HepG2 (cell line): ENCODE measurements around the gene POU2F2. TPM values are rescaled to one million over a fixed set of nuclear protein-coding genes. Genes with fewer than 3 reads are reported as not detected.
A peak's percentile ranks its signal among the peaks of the same experiment; 100 is the strongest.

Experiments
- ARID4A ChIP-seq: sonication (generic); formaldehyde crosslinking; IDR thresholded peaks from 2 replicates; pipeline ENCODE4 v1.5.0; 2020; ENCODE audit warnings: mild to moderate bottlenecking, missing genetic modification reagents, borderline replicate concordance
- GATAD1 ChIP-seq: IDR thresholded peaks from 2 replicates; pipeline ENCODE4 v1.6.1; 2016; ENCODE audit warnings: missing genetic modification reagents, missing compliant biosample characterization
- GPBP1L1 ChIP-seq: sonication (generic); formaldehyde crosslinking; IDR thresholded peaks from 2 replicates; pipeline ENCODE4 v1.5.0; 2020; ENCODE audit warnings: mild to moderate bottlenecking, missing genetic modification reagents
- HNF4G ChIP-seq, 2 experiments: sonication (generic) in 1 of 2; formaldehyde crosslinking in 1 of 2; IDR thresholded peaks; 2 replicates each; pipeline versions ENCODE4 v1.4.0 to v1.6.1; 2011 to 2020; ENCODE audit warnings: borderline replicate concordance in 2 of 2, low read depth in 2 of 2, mild to moderate bottlenecking in 2 of 2, low read length in 1 of 2, missing genetic modification reagents in 1 of 2, moderate library complexity in 1 of 2
- MTF1 ChIP-seq: sonication (generic); formaldehyde crosslinking; IDR thresholded peaks from 2 replicates; pipeline ENCODE4 v1.5.0; 2020; ENCODE audit warnings: missing genetic modification reagents
- RXRB ChIP-seq: IDR thresholded peaks from 2 replicates; pipeline ENCODE4 v1.6.1; 2016; ENCODE audit warnings: borderline replicate concordance, missing genetic modification reagents, missing compliant biosample characterization
- SMYD3 ChIP-seq: sonication (generic); formaldehyde crosslinking; IDR thresholded peaks from 2 replicates; pipeline ENCODE4 v1.8.1; 2023; ENCODE audit warnings: mild to moderate bottlenecking, missing genetic modification reagents
- ZBTB38 ChIP-seq: sonication (generic); formaldehyde crosslinking; IDR thresholded peaks from 2 replicates; pipeline ENCODE4 v1.5.1; 2020; ENCODE audit warnings: mild to moderate bottlenecking, missing genetic modification reagents
- ZFP90 ChIP-seq: sonication (generic); formaldehyde crosslinking; IDR thresholded peaks from 2 replicates; pipeline ENCODE4 v1.8.0; 2022; ENCODE audit warnings: missing genetic modification reagents, mild to moderate bottlenecking, inconsistent platforms, borderline replicate concordance
- ZFP91 ChIP-seq: sonication (generic); formaldehyde crosslinking; IDR thresholded peaks from 2 replicates; pipeline ENCODE4 v1.9.0; 2022; ENCODE audit warnings: missing genetic modification reagents, mild to moderate bottlenecking, borderline replicate concordance
- ZNF431 ChIP-seq: sonication (generic); formaldehyde crosslinking; IDR thresholded peaks from 2 replicates; pipeline ENCODE4 v1.9.0; 2022; ENCODE audit warnings: missing genetic modification reagents, low read depth, mild to moderate bottlenecking, borderline replicate concordance
- ZNF503 ChIP-seq: sonication (generic); formaldehyde crosslinking; IDR thresholded peaks from 2 replicates; pipeline ENCODE4 v1.4.0; 2020; ENCODE audit warnings: missing genetic modification reagents
- ZNF770 ChIP-seq: sonication (generic); formaldehyde crosslinking; IDR thresholded peaks from 2 replicates; pipeline ENCODE4 v1.5.0; 2020; ENCODE audit warnings: mild to moderate bottlenecking, missing genetic modification reagents
- ZNF850 ChIP-seq: sonication (generic); formaldehyde crosslinking; conservative IDR thresholded peaks from 2 replicates; pipeline ENCODE4 v1.9.0; 2021; ENCODE audit warnings: mild to moderate bottlenecking, missing genetic modification reagents
- polyA plus RNA-seq, 8 experiments: library from polyadenylated mRNA; depleted of rRNA in 3 of 8; stranded (reverse) in 7 of 8; unstranded in 1 of 8; fragments of >200 nt; fragmentation: Illumina TruSeq in 4 of 8; extraction: Trizol in 4 of 8; gene quantifications; 2 replicates each; pipeline versions ENCODE4 v1.2.1 to v1.2.3, GENCODE V29; 2011 to 2016; ENCODE audit warnings: low read depth in 4 of 8, missing spikeins in 1 of 8, mixed read lengths in 1 of 8; ENCODE audit not compliant: insufficient read depth in 1 of 8
- total RNA-seq, 5 experiments: library from RNA; depleted of rRNA; stranded (reverse); fragments of >200 nt; fragmentation: Illumina TruSeq; extraction: Trizol; gene quantifications; 2 replicates each; pipeline ENCODE4 v1.2.3, GENCODE V29; 2016; ENCODE audit warnings: low read depth in 1 of 5

The POU2F2 gene
- total and polyA plus RNA-seq, 2 of the 13 experiments (the other 11 are each of a cell fraction or from before 2014, with no cell fraction given) = 0.09 to 0.17 TPM

- TF ChIP-seq ARID4A = no peak
- TF ChIP-seq GPBP1L1 (CRISPR knock-in tag) = no peak
- TF ChIP-seq ZFP90 (CRISPR knock-in tag) = peak; percentile 42; the same call in 1 of the 2 replicates
- no peak for TF ChIP-seq ZNF503 (CRISPR knock-in tag)
- TF ChIP-seq RXRB (CRISPR knock-in tag) = no peak
- TF ChIP-seq GATAD1 (CRISPR knock-in tag) = no peak
- no peak for TF ChIP-seq MTF1 (CRISPR knock-in tag)
- no peak for TF ChIP-seq HNF4G (IDR thresholded peaks at IDR 0.05; ENCODE audit: borderline replicate concordance, low read depth, low read length)
- no peak for TF ChIP-seq HNF4G (CRISPR knock-in tag; IDR thresholded peaks at IDR 0.05; ENCODE audit: borderline replicate concordance, low read depth)
- TF ChIP-seq ZFP91 (CRISPR knock-in tag) = peak; percentile 58; the same call in 1 of the 2 replicates
- no peak for TF ChIP-seq ZNF850 (CRISPR knock-in tag)
- no peak for TF ChIP-seq SMYD3
- TF ChIP-seq ZNF431 = no peak
- 0 out of 2 replicates have a peak, but pooled peaks have one; percentile 32 for TF ChIP-seq ZBTB38 (CRISPR knock-in tag)
- TF ChIP-seq ZNF770 (CRISPR knock-in tag) = no peak
These were observed 744 bp upstream of the POU2F2 start (continued) for GRCh38 chr19:42132851-42133528.
